Natural killer cell (primary cell): ENCODE measurements around the gene SH3PXD2A. TPM values are rescaled to one million over a fixed set of nuclear protein-coding genes. Genes with fewer than 3 reads are reported as not detected.
A peak's percentile ranks its signal among the peaks of the same experiment; 100 is the strongest.
"Not testable (repeated sequence)": the region's sequence is repeated elsewhere in the genome, so short reads cannot be mapped to it uniquely, and the experiment has no call there.

ENCODE experiments used
- ATAC-seq, 3 donors: fragments of 150-1000 bp in 2 of 3; fragments of 200-7000 bp in 1 of 3; cut with Tn5 transposase; 1 replicate in 1 of 3; 2 replicates in 2 of 3; pipeline ENCODE4 v1.10.0; 2021; ENCODE audit warnings: mild to moderate bottlenecking in 2 of 3, moderate library complexity in 2 of 3
- DNase-seq, 2 donors: peaks; one replicate each; pipeline versions ENCODE4 v3.0.0 to v3.0.0-alpha.2; 2013 to 2021; ENCODE audit warnings: mixed read lengths in 1 of 2
- H3K27ac ChIP-seq: one replicate; pipeline ENCODE4 v1.5.1; 2013; ENCODE audit warnings: mild to moderate bottlenecking, low read length
- H3K27me3 ChIP-seq: one replicate; pipeline ENCODE4 v1.6.1; 2013; ENCODE audit warnings: low read length; ENCODE audit not compliant: control insufficient read depth, insufficient read depth
- H3K36me3 ChIP-seq: one replicate; pipeline ENCODE4 v1.6.1; 2013; ENCODE audit warnings: low read length; ENCODE audit not compliant: control insufficient read depth, insufficient read depth
- H3K4me1 ChIP-seq: one replicate; pipeline ENCODE4 v1.6.1; 2013; ENCODE audit warnings: low read length; ENCODE audit not compliant: control insufficient read depth, insufficient read depth
- H3K4me3 ChIP-seq: one replicate; pipeline ENCODE4 v1.5.1; 2013; ENCODE audit warnings: low read length
- H3K9me3 ChIP-seq: one replicate; pipeline ENCODE4 v1.6.1; 2013; ENCODE audit warnings: low read length; ENCODE audit not compliant: control insufficient read depth, insufficient read depth
- H3K27ac Mint-ChIP-seq, 2 donors: one replicate each; pipeline ENCODE4 v1.8.0; 2022; ENCODE audit warnings: mild to moderate bottlenecking in 2 of 2, mixed read lengths in 2 of 2, moderate library complexity in 1 of 2
- H3K27me3 Mint-ChIP-seq, 2 donors: one replicate each; pipeline ENCODE4 v1.8.0; 2022; ENCODE audit warnings: low read depth in 2 of 2, mixed read lengths in 2 of 2
- H3K36me3 Mint-ChIP-seq: one replicate; pipeline ENCODE4 v1.8.0; 2022; ENCODE audit warnings: mixed read lengths
- H3K4me1 Mint-ChIP-seq, 2 donors: one replicate each; pipeline ENCODE4 v1.8.0; 2022; ENCODE audit warnings: mixed read lengths in 2 of 2
- H3K4me3 Mint-ChIP-seq: one replicate; pipeline ENCODE4 v1.8.0; 2022; ENCODE audit warnings: mild to moderate bottlenecking, moderate library complexity, mixed read lengths
- H3K9me3 Mint-ChIP-seq, 2 donors: one replicate each; pipeline ENCODE4 v1.8.0; 2022; ENCODE audit warnings: mixed read lengths in 2 of 2
- CTCF ChIP-seq: fragments of 200-600 bp; IDR thresholded peaks from one replicate; pipeline ENCODE4 v1.8.0; 2022; ENCODE audit warnings: antibody characterized with exemption
- WGBS: methylation state at CpG from one replicate; pipeline ENCODE4 v1.1.7; 2013; ENCODE audit warnings: missing lambda C conversion rate; ENCODE audit not compliant: insufficient coverage; 5-methylcytosine and 5-hydroxymethylcytosine counted together
- intact Hi-C: fragments of 100-400 bp; cut with micrococcal nuclease; formaldehyde crosslinking; loops from one replicate; pipeline ENCODE4 v1.14.2; 2022
- total RNA-seq, 4 donors: library from RNA; stranded (reverse); fragments of 120-200 nt in 1 of 4; gene quantifications; one replicate each; pipeline versions ENCODE4 v1.2.3 to v1.2.4, GENCODE V29; 2013 to 2022

The SH3PXD2A gene
- total RNA-seq, 3 donors from 2014 or later (not counting 1 experiment from before 2014, with no cell fraction given): 3.3 to 7.0 (median 4.9) TPM

GRCh38 chr10:103845972-103846371 is 9.4 kb downstream of the SH3PXD2A start:
- no peaks in the 10 kb centered on the region for H3K27me3 ChIP-seq
- intact Hi-C loops: no loop called here
- Mint-ChIP-seq H3K9me3 (no peaks in the 10 kb centered on the region), H3K4me1 (peaks cover 15 to 16% of the 10 kb centered on the region in 2 donors), H3K4me3 (no peak overlapping the region), H3K27ac (peak overlapping the region in 1 of 2 donors; percentile 42), H3K27me3 (peaks cover 11 to 14% of the 10 kb centered on the region in 2 donors), H3K36me3 (no peaks in the 10 kb centered on the region)
- H3K4me1 ChIP-seq: peaks cover 9% of the 10 kb centered on the region
- no peaks in the 10 kb centered on the region for H3K36me3 ChIP-seq
- no peak overlapping the region for H3K27ac ChIP-seq
- ATAC-seq: peak; percentile 21 to 73 (median 37)
- no peaks in the 10 kb centered on the region for H3K9me3 ChIP-seq
- peak in 1 of 2 donors; percentile 57 for DNase-seq
- no peak overlapping the region for H3K4me3 ChIP-seq
- WGBS: 5% methylated on average over 4 of the region's 5 CpGs
- TF ChIP-seq CTCF: no peak

- H3K9me3 Mint-ChIP-seq, DNase-seq, intact Hi-C loops, ATAC-seq, H3K36me3 Mint-ChIP-seq, H3K9me3 ChIP-seq, H3K27ac ChIP-seq, H3K4me1 ChIP-seq, H3K4me3 Mint-ChIP-seq, H3K27ac Mint-ChIP-seq, H3K4me3 ChIP-seq, H3K27me3 ChIP-seq, H3K36me3 ChIP-seq: not testable (repeated sequence)
- Mint-ChIP-seq H3K4me1 (peaks cover 15 to 16% of the 10 kb centered on the region in 2 donors), H3K27me3 (peaks cover 10% of the 10 kb centered on the region in 2 donors)
- 72% methylated on average over 3 of the region's 3 CpGs for WGBS
These were observed 10.0 kb downstream of the SH3PXD2A start for GRCh38 chr10:103845346-103845745.

GRCh38 chr10:103843854-103844570 is 11.4 kb downstream of the SH3PXD2A start:
- H3K27me3 Mint-ChIP-seq: peaks cover 0 to 7% of the 10 kb centered on the region in 2 donors
- intact Hi-C loops: no loop called here
- DNase-seq: no peak
- H3K36me3 Mint-ChIP-seq: no peaks in the 10 kb centered on the region
- H3K9me3 ChIP-seq: no peaks in the 10 kb centered on the region
- no peak overlapping the region for H3K4me3 Mint-ChIP-seq
- H3K27me3 ChIP-seq: no peaks in the 10 kb centered on the region
- H3K27ac Mint-ChIP-seq: no peak overlapping the region
- no peak for ATAC-seq
- H3K36me3 ChIP-seq: no peaks in the 10 kb centered on the region
- H3K4me1 ChIP-seq: peaks cover 9% of the 10 kb centered on the region
- no peak overlapping the region for H3K27ac ChIP-seq
- TF ChIP-seq CTCF: no peak
- WGBS: 84% methylated on average over 6 of the region's 6 CpGs
- H3K4me1 Mint-ChIP-seq: peaks cover 15 to 16% of the 10 kb centered on the region in 2 donors
- H3K4me3 ChIP-seq: no peak overlapping the region
- no peaks in the 10 kb centered on the region for H3K9me3 Mint-ChIP-seq

- WGBS: 89% methylated on average over 3 of the region's 3 CpGs
- Histone ChIP-seq H3K36me3 (no peaks in the 10 kb centered on the region), H3K27ac (no peak overlapping the region), H3K27me3 (no peaks in the 10 kb centered on the region), H3K9me3 (no peaks in the 10 kb centered on the region), H3K4me1 (peaks cover 9% of the 10 kb centered on the region), H3K4me3 (no peak overlapping the region)
- H3K4me3 Mint-ChIP-seq: no peak overlapping the region
- no peak overlapping the region for H3K27ac Mint-ChIP-seq
- DNase-seq: no peak
- no peaks in the 10 kb centered on the region for H3K36me3 Mint-ChIP-seq
- peaks cover 0 to 3% of the 10 kb centered on the region in 2 donors for H3K27me3 Mint-ChIP-seq
- ATAC-seq: no peak
- TF ChIP-seq CTCF: no peak
- intact Hi-C loops: no loop called here
- H3K4me1 Mint-ChIP-seq: peaks cover 15 to 16% of the 10 kb centered on the region in 2 donors
- H3K9me3 Mint-ChIP-seq: no peaks in the 10 kb centered on the region
These were observed 12.3 kb downstream of the SH3PXD2A start for GRCh38 chr10:103843045-103843444.
